HG03103 (cell line): ENCODE measurements around the gene SERPINB10.
A peak's percentile ranks its signal among the peaks of the same experiment; 100 is the strongest.
"Not testable (repeated sequence)": the region's sequence is repeated elsewhere in the genome, so short reads cannot be mapped to it uniquely, and the experiment has no call there.

Experiments used
- ATAC-seq: cut with Tn5 transposase; IDR thresholded peaks from one replicate; pipeline ENCODE4 v1.9.1; 2021; ENCODE audit warnings: low read depth; ENCODE audit not compliant: unreplicated experiment

Gene SERPINB10

DNA sequence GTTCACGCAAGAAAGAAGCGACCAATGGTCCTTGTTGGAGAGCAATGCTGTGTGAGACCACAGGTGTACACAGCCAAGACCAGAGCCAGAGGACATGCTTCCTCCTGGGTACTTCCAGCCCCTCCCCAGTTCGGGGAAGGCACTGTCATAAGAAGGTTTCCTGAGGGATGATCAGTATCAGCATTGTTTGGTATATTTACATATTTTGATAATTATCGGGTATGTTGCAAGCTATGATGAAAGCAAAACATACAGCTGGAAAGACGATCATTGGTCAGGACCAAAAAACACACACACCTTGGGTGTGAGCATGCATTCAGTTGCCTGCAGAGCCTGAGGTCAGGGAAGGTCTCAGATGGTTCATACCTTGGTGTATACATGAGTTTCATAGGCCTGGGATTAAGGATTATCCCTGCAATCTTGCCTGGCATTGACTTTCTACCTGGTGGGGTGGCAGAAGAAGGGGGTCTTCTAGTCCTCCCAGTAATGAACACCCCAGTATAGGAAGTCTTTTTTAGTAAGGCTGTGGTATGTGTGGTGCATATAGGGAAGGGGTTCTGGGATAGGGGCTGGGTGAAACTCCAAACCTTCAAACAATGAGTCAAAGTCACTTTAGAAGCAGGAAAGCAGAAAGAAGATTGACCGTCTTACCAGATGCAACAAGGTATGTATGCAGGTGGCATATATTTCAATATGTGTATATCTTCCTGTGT, 17.4 kb upstream of the SERPINB10 start:
- ATAC-seq: no peak

DNA sequence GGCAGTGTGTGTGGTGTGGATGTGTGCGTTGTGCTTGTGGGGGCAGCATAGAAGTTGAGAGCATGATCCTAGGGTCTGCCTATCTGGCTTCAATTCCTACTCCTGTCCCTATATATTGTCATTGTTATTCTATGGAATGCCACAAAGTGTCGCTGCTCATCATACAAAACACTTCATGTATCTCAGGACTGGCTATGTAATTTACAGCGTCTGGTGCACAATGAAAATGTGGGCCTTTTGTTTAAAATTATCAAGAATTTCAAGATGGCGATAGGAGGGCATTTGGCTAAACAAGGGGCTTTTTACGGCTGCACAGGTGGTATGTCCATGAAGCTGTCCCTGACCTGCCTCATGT, 16.8 kb upstream of the SERPINB10 start:
- no peak for ATAC-seq

DNA sequence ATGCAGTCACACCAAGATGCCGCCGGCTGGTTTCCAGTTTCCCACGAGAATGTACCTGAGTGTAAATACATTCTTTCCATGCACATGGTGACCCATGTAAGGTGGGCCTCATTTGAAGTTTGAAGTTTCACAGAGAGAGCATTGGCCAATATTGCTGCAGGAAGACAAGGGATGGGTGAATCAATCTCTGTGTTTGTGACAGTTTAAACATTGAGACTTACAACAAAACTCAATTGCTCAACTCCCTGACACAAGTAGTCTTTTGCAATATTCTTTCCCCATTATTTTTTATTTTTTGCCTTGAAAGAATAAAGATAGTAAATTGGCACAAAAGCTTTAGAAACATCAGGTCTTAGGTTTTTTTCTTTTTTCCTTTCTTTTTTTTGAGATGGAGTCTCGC, 15.2 kb upstream of the SERPINB10 start:
- no peak for ATAC-seq

DNA sequence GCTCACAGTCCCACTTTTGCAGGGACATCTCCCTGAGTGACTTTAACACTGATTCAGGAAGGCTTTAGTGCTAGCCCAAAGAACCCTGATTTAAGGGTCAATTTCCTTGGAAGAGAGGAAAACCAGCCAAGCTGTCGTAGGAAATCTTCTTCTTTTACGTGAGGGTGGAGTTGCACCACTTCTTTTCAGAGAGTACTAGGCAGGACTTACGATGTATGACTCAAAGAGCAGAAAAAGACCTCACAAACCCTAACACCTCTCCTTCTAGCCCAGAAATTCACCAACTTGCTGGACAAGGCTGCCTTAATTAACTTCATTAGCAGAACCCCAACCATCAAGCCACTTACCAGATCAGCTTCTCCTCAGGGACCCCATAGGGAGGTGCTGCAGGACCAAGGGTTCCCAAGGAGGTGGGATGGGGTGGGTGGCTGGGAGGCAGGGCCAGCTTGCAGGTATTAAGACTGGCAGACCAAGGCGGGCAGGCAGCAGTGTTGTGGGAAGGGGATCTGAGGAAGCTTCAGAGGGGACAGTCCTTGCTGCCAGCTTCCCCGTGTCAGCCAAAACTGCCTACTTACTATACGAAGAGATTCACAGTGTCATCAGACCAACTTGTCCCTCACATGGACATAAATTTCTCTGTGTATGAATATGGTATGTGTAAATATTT, 13.5 kb upstream of the SERPINB10 start:
- ATAC-seq: no peak

DNA sequence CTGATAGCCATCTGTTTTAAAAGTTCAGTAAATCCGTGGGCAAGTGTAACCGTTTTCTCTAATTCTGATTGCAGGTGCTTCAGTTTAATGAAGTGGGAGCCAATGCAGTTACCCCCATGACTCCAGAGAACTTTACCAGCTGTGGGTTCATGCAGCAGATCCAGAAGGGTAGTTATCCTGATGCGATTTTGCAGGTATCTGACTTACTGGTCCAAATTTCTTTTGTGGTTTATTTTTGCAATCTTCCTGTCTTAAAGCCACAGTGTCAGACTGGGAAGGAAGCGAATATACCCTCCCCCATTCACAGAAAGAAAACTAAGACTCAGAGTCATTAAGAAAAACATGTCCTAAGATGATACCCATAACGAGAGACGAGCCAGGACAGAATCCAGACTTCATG, 12.6 kb upstream of the SERPINB10 start:
- no peak for ATAC-seq

DNA sequence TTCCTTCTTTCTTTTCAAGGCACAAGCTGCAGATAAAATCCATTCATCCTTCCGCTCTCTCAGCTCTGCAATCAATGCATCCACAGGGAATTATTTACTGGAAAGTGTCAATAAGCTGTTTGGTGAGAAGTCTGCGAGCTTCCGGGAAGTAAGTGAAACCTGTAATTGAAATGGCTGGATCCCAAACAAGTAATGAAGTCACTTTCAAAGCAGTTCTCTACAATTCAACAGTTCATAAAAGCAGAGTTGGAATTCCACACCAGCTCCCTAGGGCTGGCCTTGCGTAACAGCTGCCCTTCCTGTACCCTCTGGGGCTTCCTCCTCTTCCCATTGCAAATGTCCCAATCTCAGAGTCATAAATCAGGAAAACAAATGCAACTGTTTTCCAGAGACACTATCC, 10.7 kb upstream of the SERPINB10 start:
- ATAC-seq: no peak

DNA sequence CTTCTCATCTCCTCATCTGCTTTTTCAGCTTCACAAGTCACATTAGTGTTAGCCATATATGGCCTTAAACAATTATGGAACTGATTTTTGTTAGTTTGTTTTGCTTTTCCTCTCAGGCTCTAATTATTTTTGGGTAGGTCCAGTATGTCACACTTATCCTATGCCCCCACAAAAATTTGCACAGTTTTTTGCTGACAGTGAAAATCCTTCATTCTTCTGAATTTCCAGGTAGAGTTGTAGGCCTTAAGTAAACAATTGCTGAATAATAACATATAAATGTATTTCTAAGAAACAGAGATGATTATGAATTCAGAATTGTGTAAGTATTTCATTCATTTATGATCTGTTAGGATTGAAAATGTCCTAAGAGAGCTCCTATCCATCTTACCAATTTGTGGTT, 8.6 kb upstream of the SERPINB10 start:
- ATAC-seq: no peak

DNA sequence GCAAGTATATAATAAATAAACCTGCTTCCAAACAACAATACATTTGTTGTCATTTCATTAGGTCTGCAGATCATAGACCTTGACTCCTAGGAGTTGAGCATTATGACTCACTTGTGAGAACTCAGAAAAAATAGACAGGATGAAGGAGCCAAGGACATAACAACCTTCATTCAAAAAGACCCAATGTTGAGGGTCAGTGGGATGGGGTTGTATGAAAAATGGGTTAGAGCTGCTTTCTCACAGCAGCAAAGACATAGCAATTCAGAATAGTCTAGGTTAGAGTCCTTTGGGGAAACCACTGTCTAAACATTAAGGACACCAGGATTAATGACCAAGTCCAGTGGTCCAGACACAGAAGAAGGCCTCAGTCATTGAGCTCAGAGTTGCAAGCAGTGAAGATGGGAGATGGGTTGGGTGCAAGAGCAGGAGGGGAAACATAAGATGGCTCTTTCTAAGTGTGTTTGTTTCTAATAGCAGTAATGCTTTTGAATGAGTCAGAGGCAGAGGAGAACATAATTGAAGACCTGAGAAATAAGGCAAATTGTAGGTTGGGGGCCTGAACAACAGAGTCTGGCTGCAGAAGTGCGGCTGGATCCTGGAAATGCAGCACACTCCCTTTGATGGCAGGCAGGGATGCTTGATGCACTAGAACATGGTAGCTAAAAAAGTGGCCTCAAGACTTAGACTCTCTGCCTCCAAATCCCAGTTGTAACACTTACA, 3.7 kb upstream of the SERPINB10 start:
- no peak for ATAC-seq

DNA sequence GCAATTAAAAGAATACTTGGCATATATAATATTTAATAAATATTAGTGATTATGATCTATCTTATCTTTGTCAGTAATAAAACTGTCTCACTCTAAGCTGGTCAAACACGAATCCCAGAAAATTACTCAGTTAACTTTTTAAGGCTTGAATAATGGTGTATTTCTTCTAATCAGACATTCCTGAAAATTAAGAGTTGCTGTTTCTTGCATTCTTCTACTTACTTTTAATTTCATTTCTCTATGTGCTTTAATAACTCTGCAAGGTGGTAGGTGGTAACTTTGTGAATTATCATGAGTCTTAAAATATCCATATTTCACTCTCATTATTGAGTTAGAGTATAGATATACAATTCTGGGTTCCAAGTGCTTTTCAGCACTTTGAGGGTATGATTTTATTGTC, 3.1 kb upstream of the SERPINB10 start:
- no peak for ATAC-seq

DNA sequence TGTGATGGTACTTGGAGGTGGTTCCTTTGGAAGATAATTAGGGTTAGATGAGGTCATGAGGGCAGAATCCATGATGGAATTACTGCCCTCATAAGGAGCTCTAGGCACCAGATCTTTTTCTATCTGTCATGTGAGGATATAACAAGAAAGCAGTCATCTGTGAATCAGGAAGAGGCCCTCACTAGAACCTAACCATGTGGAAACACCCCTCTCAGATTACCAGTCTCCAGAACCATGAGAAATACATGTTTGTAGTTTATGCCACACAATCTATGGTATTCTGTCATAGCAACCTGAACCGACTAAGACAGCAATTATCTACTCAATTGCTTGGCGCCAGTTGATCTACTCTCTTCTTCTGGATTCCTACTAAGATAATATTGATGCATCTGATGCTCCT, 2.4 kb upstream of the SERPINB10 start:
- ATAC-seq: peak; percentile 31

DNA sequence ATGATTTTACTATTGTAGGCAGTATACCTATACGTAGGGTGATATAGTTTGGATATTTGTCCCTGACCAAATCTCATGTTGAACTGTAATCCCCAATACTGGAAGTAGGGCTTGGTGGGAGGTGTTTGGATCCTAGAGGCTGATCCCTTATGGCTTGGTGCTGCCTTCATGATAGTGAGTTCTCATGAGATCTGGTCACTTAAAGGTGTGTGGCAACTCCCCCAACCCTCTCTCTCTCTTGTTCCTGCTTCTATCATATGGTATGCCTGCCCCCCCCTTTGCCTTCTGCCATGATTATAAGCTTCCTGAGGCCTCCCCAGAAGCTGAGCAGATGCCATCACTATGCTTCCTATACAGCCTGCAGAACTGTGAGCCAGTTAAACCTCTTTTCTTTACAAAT, 1.7 kb upstream of the SERPINB10 start:
- no peak for ATAC-seq

DNA sequence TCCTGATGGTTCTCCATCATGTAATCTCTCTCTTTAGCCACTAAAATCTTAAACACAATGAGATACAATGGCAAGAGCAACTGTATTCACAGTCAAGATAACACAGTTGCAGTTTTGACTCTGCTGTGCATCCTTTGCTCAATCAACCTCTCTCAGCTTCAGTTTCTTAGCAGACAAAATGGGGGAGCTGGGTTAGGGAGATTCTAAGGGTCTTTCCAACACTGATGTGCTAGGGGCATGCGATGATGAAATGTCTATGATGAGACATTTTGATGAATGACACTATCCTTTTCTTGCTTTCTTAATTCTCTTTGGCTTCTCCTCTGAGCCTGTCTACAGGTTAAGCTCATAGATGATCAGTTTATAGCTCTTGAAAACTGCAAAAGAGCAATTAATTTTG, 1.1 kb downstream of the SERPINB10 start:
- no peak for ATAC-seq

DNA sequence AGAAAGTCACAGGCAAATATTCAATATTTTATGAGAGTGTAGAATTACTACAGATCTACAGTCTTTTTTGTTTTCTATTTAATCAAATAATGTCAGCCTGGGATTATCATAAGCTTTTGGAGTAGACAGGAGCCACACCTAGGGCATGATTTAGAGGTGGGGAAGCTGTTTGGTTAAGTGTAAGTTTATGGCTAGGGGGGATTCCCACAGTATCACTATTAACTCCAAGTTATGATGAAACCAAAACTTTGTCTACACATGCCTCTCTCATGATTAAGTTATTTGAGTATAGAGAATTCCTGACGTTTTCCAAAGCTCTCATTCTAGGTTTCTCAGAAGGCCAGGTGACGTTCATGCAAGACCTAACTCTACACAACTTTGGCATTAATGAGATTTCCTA, 2.1 kb downstream of the SERPINB10 start:
- ATAC-seq: peak; percentile 53

DNA sequence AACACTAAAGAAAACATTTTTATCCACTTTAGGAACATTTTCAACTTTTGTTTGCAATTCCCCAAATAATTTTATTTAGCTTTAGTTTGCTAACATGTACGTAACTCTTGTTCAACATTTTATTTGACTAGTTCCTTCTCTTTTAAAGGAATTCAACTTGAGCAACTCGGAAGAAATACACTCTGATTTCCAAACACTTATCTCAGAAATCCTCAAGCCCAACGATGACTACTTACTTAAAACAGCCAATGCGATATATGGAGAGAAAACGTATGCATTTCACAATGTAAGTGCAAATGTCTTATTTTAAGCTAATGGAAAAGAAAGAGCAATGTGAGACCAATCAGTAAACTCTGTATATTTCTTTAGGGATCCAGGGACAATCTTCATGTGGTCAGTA, 10.1 kb downstream of the SERPINB10 start:
- no peak for ATAC-seq

DNA sequence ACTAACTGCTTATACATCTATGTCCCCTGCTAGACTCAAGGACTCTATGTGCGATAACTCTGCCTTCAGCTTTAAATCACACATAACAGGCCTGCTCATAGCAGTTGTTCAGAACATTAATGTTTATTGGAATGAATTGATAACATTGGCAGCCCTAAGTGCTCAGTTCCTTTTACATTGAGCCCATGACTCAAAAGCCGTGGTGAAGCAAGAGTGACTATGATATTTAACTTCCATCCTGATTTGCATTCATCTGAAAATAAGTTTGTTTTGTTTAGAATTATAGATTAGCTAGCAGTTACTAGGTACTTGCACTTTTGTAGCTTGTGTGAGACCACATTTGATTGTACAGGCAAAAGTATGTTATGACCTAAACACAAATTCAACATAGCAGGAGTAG, 14.3 kb downstream of the SERPINB10 start:
- no peak for ATAC-seq

DNA sequence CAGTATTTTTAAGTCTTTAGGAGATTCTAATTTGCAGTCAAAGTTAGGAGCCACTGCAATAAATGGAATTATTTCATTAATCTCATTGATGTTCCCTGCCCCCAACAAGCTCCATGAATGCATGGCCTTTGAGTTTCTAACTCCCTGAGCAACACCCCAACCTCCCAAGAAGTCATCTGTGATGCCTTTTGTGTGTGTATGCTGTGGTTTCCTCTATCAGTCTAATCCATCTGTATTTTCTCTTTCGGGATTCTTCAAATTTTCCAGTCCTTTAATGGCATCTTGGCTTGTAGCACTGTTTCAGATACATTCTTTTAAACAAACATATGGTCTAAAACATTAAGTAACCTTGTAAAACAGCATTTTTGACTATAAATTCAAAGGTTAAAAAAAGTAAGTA, 16.8 kb downstream of the SERPINB10 start:
- ATAC-seq: no peak

DNA sequence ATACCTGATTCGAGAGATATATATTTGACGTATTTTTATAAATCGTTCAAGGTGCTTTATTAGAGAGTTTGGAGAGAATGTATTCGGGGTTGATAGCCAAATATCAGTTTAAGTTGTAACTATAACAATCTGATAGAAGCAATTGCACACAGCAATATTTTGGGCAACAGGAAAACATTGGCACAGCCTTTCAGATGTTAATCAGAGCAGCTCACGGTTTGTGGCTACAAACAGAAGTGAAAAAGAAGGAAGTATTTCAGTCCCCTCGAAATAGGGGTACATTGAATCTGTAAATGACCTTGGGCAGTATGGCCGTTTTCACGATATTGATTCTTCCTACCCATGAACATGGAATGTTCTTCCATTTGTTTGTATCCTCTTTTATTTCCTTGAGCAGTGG, 20.6 kb downstream of the SERPINB10 start:
- ATAC-seq: no peak

DNA sequence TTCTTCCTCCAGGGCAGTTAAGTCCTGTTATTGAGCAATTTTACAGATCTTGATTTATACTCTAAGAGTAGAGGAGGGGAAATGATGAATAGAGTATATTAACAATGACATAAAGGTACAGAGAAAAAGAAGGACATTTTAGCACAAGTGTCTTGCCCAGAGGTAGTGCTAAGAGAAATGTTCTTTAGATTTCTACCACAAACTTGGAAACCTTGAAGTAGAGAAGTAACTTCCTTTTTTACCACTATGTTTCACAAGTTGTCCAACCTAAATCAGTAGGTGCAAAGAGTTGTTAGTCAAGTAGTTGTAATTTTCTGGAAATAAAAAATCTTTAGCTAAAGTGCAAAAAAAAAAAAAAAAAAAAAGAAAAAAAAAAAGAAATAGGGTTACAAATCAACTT, 21.6 kb downstream of the SERPINB10 start:
- not testable (repeated sequence) for ATAC-seq

DNA sequence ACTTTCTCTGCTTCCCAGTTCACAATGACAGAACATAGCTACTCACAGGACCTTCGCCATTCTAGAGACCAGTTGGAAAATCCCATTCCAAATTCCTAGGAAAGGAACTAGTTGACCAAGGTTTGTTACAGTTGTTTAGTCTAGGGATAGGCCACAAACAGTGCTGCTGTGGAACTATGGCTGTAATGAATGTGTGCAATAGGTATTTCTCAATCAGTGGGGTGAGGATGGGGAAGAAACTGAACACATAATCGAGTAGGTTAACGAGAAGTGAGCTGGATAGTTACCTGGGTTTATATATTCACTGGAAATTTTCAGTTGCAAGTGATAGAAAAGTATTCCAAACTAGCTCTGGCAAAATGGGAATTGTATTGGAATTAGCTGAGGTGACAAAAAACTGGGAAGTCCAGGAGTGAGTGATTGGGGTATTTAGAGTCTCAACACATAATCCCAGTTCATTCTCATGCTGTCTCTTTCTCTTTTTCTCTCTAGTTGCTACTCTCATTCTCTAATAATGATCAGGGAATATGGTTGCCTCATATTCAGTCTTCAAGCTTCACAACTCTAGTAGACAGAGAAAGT, 23.1 kb downstream of the SERPINB10 start:
- no peak for ATAC-seq

DNA sequence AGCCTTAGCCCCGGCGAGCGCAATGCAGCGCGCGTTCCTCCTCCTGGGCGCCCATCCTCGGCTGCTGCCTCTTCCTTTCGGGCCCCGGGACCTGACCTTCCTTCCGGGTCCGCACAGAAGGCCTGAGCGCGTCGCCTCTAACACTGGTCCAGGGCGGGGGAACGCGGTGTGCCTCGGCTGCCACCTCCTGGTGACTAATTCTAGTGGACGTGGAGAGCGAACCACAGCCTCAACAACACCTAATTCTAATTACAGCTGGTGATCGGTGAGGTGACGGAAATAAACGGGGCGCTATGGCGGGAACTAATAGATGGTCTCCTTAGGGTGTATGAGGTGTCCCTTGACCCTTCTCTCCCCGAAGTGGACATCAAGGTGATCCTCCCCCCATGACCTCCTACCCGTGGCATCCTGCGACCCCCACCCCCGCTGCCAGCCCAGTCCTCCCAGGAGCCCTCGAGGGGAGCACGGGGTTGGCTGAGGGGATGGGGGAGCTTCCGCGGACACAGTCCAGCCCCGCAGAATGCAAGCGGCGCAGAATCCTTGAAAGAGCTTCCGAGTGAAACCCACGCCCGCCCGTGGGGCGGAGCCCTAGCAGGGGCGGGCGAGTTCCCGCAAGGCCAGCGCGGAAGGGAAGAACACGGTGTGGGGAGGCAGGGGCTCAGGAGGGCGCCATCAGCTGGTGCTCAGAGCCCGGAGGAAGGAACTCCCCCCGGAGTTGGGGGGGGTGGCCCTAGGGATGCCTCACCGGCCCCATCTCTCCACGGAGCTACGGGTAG, 28.6 kb downstream of the SERPINB10 start:
- ATAC-seq: peak; percentile 97

DNA sequence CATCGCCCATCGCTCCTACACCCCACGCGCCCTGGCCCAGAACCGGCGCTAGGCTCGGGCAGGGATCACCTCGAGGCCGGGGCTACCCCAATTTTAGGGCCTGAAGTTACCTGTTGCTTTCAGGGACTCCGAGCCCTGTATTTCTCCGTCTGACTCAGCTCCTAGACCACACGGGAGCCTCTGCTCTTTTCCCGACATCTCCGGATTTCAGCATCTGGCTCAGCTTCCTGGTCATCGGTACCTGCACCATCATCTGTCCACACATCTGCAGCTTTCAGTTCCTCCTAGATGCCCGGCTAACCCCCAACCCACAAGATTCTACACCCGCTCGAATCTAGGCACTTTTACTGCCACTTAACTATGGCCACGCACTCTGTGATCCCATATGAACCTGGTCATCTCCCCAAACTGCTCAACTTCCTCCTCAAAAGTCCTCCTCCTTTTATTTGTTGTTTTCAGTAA, 29.2 kb downstream of the SERPINB10 start:
- ATAC-seq: peak; percentile 26
